ENCODE data around the gene DUSP1. TPM values are rescaled to one million over a fixed set of nuclear protein-coding genes. Genes with fewer than 3 reads are reported as not detected.
A peak's percentile ranks its signal among the peaks of the same experiment; 100 is the strongest.

The DUSP1 gene
- total and polyA plus RNA-seq, 2 of the 13 experiments (the other 11 are each of a cell fraction or from before 2014, with no cell fraction given), result 27.1 to 55.5 TPM

GRCh38 chr5:172789687-172790495, 18.9 kb upstream of the DUSP1 start (continued):
- TF ChIP-seq ZNF253 (CRISPR knock-in tag; IDR thresholded peaks at IDR 0.05; ENCODE audit: borderline replicate concordance) (no peak), SMAD3 (CRISPR knock-in tag; IDR thresholded peaks at IDR 0.05) (peak; percentile 33; the same call in 1 of the 2 replicates), ZNF879 (CRISPR knock-in tag; IDR thresholded peaks at IDR 0.05) (no peak), TRIM24 (CRISPR knock-in tag; IDR thresholded peaks at IDR 0.05) (no peak), ZNF263 (CRISPR knock-in tag; IDR thresholded peaks at IDR 0.05) (no peak), TCF7L2 (IDR thresholded peaks at IDR 0.05; ENCODE audit: low read depth, low read length) (no peak), BRF2 (CRISPR knock-in tag; IDR thresholded peaks at IDR 0.05) (no peak), ZNF430 (CRISPR knock-in tag; IDR thresholded peaks at IDR 0.05) (0 out of 2 replicates have a peak, but pooled peaks have one; percentile 53), SMARCE1 (IDR thresholded peaks at IDR 0.05; ENCODE audit: borderline replicate concordance) (no peak), KMT2B (CRISPR knock-in tag; IDR thresholded peaks at IDR 0.05) (no peak), ZNF512B (CRISPR knock-in tag; IDR thresholded peaks at IDR 0.05; ENCODE audit: borderline replicate concordance) (no peak), NCOA1 (CRISPR knock-in tag; IDR thresholded peaks at IDR 0.05) (no peak), KLF9 (CRISPR knock-in tag; IDR thresholded peaks at IDR 0.05; ENCODE audit: low read depth) (no peak), NFE2 (CRISPR knock-in tag; IDR thresholded peaks at IDR 0.05) (no peak)
